ENCODE results near the gene HYDIN.

Gene HYDIN

GRCh38 chr16:70805787-70806186 is 424.7 kb downstream of the HYDIN start:
- no peak overlapping the region for H3K27ac ChIP-seq
- TF ChIP-seq, protein P1, sequence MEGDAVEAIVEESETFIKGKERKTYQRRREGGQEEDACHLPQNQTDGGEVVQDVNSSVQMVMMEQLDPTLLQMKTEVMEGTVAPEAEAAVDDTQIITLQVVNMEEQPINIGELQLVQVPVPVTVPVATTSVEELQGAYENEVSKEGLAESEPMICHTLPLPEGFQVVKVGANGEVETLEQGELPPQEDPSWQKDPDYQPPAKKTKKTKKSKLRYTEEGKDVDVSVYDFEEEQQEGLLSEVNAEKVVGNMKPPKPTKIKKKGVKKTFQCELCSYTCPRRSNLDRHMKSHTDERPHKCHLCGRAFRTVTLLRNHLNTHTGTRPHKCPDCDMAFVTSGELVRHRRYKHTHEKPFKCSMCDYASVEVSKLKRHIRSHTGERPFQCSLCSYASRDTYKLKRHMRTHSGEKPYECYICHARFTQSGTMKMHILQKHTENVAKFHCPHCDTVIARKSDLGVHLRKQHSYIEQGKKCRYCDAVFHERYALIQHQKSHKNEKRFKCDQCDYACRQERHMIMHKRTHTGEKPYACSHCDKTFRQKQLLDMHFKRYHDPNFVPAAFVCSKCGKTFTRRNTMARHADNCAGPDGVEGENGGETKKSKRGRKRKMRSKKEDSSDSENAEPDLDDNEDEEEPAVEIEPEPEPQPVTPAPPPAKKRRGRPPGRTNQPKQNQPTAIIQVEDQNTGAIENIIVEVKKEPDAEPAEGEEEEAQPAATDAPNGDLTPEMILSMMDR (conservative IDR thresholded peaks at IDR 0.05), result no peak

DNA sequence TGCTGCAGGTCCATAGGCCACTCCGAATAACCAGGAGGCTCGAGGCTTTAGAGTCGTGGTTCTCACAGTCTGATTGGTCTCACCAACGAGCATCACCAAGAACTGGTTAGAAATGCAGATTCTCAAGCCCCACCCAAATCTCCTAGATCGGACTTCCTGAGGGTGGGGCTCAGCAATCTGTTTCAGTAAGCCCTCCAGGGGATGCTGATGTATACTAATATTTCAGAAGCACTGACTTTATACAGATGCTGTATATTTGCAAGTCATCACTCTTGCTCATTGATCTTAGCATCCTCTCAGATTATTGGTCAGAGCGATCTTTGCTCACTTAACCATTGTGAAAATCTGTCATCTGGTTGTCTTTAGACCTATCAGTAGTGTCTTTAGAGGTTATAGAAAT is 425.1 kb downstream of the HYDIN start:
- TF ChIP-seq, protein P1 (conservative IDR thresholded peaks at IDR 0.05), result no peak
- H3K27ac ChIP-seq, result no peak overlapping the region

- TF ChIP-seq, protein P1 (conservative IDR thresholded peaks at IDR 0.05), result no peak
- no peak overlapping the region for H3K27ac ChIP-seq
Observed at GRCh38 chr16:70804734-70805169, 425.8 kb downstream of the HYDIN start.

- no peak overlapping the region for H3K27ac ChIP-seq
- TF ChIP-seq, protein P1 (conservative IDR thresholded peaks at IDR 0.05), result no peak
Observed at GRCh38 chr16:70804153-70804733, 426.3 kb downstream of the HYDIN start.

- no peak overlapping the region for H3K27ac ChIP-seq
- TF ChIP-seq, protein P1 (conservative IDR thresholded peaks at IDR 0.05), result no peak
Observed at GRCh38 chr16:70803319-70803718, 427.2 kb downstream of the HYDIN start.

- TF ChIP-seq, protein P1 (conservative IDR thresholded peaks at IDR 0.05), result no peak
- peak overlapping the region; percentile 51; the same call in 1 of the 2 replicates for H3K27ac ChIP-seq
Observed at GRCh38 chr16:70801611-70802010, 428.9 kb downstream of the HYDIN start.

- TF ChIP-seq, protein P1 (conservative IDR thresholded peaks at IDR 0.05), result no peak
- H3K27ac ChIP-seq, result peak within 1 kb of the TSS; percentile 51; the same call in 1 of the 2 replicates
Observed at GRCh38 chr16:70800781-70801480, 429.6 kb downstream of the HYDIN start, which contains the start of gene VAC14. TSS of gene VAC14 (minus strand) at chr16:70801158. CDS start at chr16:70800900, 258 bp downstream.
